Aorta (tissue), 5 donors: ENCODE measurements around the gene WDR93. TPM values are rescaled to one million over a fixed set of nuclear protein-coding genes. Genes with fewer than 3 reads are reported as not detected.
"Not testable (repeated sequence)": the region's sequence is repeated elsewhere in the genome, so short reads cannot be mapped to it uniquely, and the experiment has no call there.

Experiments
- ATAC-seq: fragments of 200-7000 bp; cut with Tn5 transposase; one replicate; pipeline ENCODE4 v1.9.1; 2022; ENCODE audit warnings: moderate library complexity; ENCODE audit not compliant: low FRiP score
- DNase-seq, 2 donors: peaks; one replicate each; pipeline ENCODE4 v3.0.0-alpha.2; 2020
- H3K27ac ChIP-seq, 2 donors: one replicate each; pipeline ENCODE4 v1.5.1; 2013; ENCODE audit warnings: low read length in 2 of 2, mild to moderate bottlenecking in 2 of 2, moderate library complexity in 2 of 2, control low read depth in 1 of 2, inconsistent platforms in 1 of 2, low read depth in 1 of 2
- H3K27me3 ChIP-seq, 2 donors: one replicate each; pipeline ENCODE4 v1.6.1; 2013; ENCODE audit warnings: control low read depth in 1 of 2, low read length in 1 of 2, mild to moderate bottlenecking in 1 of 2, moderate library complexity in 1 of 2; ENCODE audit not compliant: insufficient read depth in 2 of 2, control insufficient read depth in 1 of 2
- H3K36me3 ChIP-seq, 2 donors: one replicate each; pipeline ENCODE4 v1.6.1; 2013; ENCODE audit warnings: control low read depth in 1 of 2, low read length in 1 of 2, mild to moderate bottlenecking in 1 of 2; ENCODE audit not compliant: insufficient read depth in 2 of 2, control insufficient read depth in 1 of 2
- H3K4me1 ChIP-seq, 2 donors: one replicate each; pipeline ENCODE4 v1.6.1; 2013; ENCODE audit warnings: low read length in 2 of 2, control low read depth in 1 of 2, mild to moderate bottlenecking in 1 of 2, moderate library complexity in 1 of 2; ENCODE audit not compliant: insufficient read depth in 2 of 2, control insufficient read depth in 1 of 2
- H3K4me3 ChIP-seq, 2 donors: one replicate each; pipeline ENCODE4 v1.5.1; 2013; ENCODE audit warnings: low read length in 2 of 2, control low read depth in 1 of 2, mild to moderate bottlenecking in 1 of 2
- H3K9me3 ChIP-seq: one replicate; pipeline ENCODE4 v1.6.1; 2013; ENCODE audit warnings: mild to moderate bottlenecking, low read length; ENCODE audit not compliant: control insufficient read depth
- WGBS, 2 donors: extraction: QIAGEN DNeasy Blood & Tissue Kit; methylation state at CpG; one replicate each; pipeline ENCODE4 v1.1.7; 2013; 5-methylcytosine and 5-hydroxymethylcytosine counted together
- intact Hi-C, 2 donors: fragments of 100-400 bp; cut with DNase I; formaldehyde crosslinking; loops; one replicate each; pipeline versions ENCODE4 v1.14.2 to v1.15.0; 2022
- polyA plus RNA-seq, 2 donors: library from polyadenylated mRNA; stranded (reverse); fragments of 200-250 nt; gene quantifications; one replicate each; pipeline ENCODE4 v1.2.3, GENCODE V29; 2013
- total RNA-seq, 2 donors: library from RNA; stranded (reverse); fragmentation: NEBNext Ultra II Directional; extraction: Animal tissue kit (Norgen Biotek cat#: 25700); gene quantifications; one replicate each; pipeline ENCODE4 v1.2.1, GENCODE V29; 2021
- donor health status: healthy with polysubstance abuse.
- donor health status: Bipolar disorder and iron deficiency.
- donor health status: DM: no; HTN: no; CAD: no.
- donor health status: DM: no; HTN: no; CAD: no.
- donor health status: DM: yes; HTN: yes; CAD: no.

WDR93 gene
- total and polyA plus RNA-seq, 4 donors, result 0.84 TPM; not detected in 3

DNA sequence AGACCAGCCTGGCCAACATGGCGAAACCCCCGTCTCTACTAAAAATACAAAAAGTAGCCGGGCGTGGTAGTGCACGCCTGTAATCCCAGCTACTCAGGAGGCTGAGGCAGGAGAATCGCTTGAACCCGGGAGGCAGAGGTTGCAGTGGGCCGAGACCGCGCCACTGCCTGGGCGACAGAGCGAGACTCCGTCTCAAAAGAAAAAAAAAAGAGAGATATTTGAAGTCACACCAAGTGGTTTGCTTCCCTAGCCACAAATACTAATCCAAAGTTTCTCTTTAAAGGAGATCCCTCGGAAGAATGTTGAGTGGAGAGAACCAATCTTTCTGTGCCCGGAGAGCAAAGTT, 708 bp upstream of the WDR93 start:
- not testable (repeated sequence) for H3K36me3 ChIP-seq, DNase-seq, ATAC-seq, H3K27me3 ChIP-seq, H3K27ac ChIP-seq, H3K4me1 ChIP-seq, H3K9me3 ChIP-seq
- intact Hi-C loops, result loop anchor here in 1 of 2 donors (5.0 kb wide), 1 partner anchor 43 kb away; no protein-coding TSS in a partner anchor
- 34 to 39% methylated on average over 15 of the region's 15 CpGs for WGBS, 2 donors
- H3K4me3 ChIP-seq, result peak overlapping the region; percentile 71 to 78

DNA sequence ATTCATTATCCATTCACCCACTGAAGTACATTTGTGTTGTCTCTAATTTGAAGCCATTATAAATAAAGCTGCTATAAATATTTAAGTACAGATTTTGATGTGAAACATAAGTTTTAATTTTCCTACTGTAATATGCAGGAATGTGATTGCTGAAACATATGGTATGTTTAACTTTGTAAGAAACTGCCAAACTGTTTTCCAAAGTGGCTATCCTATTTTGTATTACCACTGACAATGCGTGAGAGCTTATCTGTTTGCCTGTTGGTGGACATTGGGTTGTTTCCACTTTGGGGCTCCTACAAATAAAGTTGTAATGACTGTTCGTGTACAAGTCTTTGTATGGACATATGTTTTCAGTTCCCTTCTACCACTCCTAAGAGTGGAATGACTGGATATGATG, 2.5 kb downstream of the WDR93 start:
- Histone ChIP-seq H3K9me3 (no peaks in the 10 kb centered on the region), H3K4me1 (no peaks in the 10 kb centered on the region), H3K4me3 (no peak overlapping the region), H3K27me3 (no peaks in the 10 kb centered on the region), H3K27ac (no peak overlapping the region), H3K36me3 (no peaks in the 10 kb centered on the region)
- DNase-seq, result no peak
- no peak for ATAC-seq
- intact Hi-C loops, result loop anchor here in 1 of 2 donors (5.0 kb wide), 1 partner anchor 46 kb away; no protein-coding TSS in a partner anchor
- 33 to 64% methylated on average over 2 of the region's 2 CpGs for WGBS, 2 donors

DNA sequence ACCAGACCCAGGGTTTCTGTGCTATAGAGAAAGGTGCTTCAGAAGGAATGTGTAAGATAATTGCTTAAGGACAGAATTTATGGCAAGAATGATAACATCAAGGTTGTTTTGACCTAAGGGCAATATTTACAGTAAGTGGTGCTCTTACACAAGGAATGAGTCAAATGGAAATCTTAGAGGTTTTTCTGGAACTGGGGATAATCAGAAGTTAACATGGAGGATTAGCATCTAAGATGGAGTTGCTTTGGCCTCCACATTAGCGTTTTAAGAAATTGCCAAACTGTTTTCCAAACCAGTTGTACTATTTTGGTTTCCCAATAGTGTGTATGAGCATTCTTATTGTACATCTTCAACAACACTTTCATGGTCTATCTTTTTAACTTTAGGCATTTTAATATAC, 3.1 kb downstream of the WDR93 start:
- no peak for DNase-seq
- Histone ChIP-seq H3K4me1 (no peaks in the 10 kb centered on the region), H3K36me3 (no peaks in the 10 kb centered on the region), H3K27me3 (no peaks in the 10 kb centered on the region), H3K4me3 (no peak overlapping the region), H3K9me3 (no peaks in the 10 kb centered on the region), H3K27ac (no peak overlapping the region)
- ATAC-seq, result no peak
- intact Hi-C loops, result loop anchor here (2.0 to 5.0 kb wide), 2 partner anchors 39 to 46 kb away; partner anchors contain the start of gene KIF7 (in 1 of the 2)
- 76 to 86% methylated on average over 1 of the region's 1 CpG for WGBS, 2 donors

DNA sequence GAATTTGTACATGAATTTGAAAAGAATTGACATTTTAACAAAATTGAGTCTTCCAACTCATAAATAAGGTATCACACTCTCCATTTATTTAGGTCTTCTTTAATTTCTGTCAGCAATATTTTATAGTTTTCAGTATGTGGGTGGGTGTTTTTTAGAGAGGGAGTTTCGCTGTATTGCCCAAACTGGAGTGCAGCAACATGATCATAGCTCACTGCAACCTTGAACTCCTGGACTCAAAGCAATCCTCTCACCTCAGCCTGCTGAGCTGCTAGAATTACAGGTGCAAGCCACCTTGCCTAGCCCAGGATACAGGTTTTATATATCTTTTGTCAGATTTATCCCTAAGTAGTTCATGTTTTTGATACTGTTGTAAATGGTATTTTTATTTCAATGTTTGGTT, 4.6 kb downstream of the WDR93 start:
- ATAC-seq (no peak), DNase-seq (no peak)
- no peaks in the 10 kb centered on the region for H3K4me1 ChIP-seq
- no peak overlapping the region for H3K27ac ChIP-seq
- no peaks in the 10 kb centered on the region for H3K27me3 ChIP-seq
- 93 to 97% methylated on average over 1 of the region's 1 CpG for WGBS, 2 donors
- intact Hi-C loops, result loop anchor here in 1 of 2 donors (2.0 kb wide), 1 partner anchor 40 kb away; the partner anchor contains the start of gene KIF7
- H3K36me3 ChIP-seq, result no peaks in the 10 kb centered on the region
- no peaks in the 10 kb centered on the region for H3K9me3 ChIP-seq
- H3K4me3 ChIP-seq, result no peak overlapping the region

DNA sequence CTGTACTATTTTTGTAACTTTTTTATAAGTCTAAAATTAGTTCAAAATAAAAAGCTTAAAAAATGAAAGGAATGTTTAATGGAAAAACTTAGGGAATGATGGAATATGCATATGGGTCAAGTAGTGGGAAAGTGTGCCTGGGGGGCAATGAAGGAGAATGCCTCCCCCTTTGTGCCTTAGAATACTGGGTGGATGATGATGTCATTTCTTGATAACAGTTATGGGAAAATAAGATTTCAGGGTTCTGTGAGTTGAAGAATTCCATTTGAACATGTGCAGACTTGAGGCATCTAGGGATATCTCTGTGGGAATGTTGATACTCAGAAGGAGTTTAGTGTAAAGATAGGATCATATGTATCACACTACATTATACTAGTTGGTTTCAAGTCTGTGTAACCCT, 13.8 kb downstream of the WDR93 start:
- no peak overlapping the region for H3K4me3 ChIP-seq
- ATAC-seq (no peak), DNase-seq (no peak)
- no peaks in the 10 kb centered on the region for H3K9me3 ChIP-seq
- no peak overlapping the region for H3K27ac ChIP-seq
- intact Hi-C loops, result no loop called here
- H3K4me1 ChIP-seq, result peaks cover 0 to 4% of the 10 kb centered on the region in 2 donors
- H3K36me3 ChIP-seq, result no peaks in the 10 kb centered on the region
- no peaks in the 10 kb centered on the region for H3K27me3 ChIP-seq

DNA sequence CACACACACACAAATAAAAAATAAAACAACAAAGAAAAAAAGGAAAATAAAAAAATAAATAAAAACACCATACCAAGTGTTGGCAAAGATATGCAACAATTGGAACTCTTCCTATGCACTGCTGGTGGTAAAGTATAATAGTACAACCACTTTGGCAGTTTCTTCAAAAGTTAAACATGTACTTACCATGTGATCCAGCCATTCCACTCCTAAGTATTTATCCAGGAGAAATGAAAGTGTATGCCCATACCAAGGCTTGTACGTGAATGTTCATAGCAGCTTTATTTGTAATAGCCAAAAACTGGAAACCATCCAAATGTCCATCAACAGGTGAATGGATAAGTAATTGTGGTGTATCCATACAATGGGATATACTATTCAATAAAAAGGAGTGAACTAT, 17.0 kb downstream of the WDR93 start:
- ATAC-seq, result no peak
- no peak overlapping the region for H3K4me3 ChIP-seq
- H3K27ac ChIP-seq, result no peak overlapping the region
- H3K4me1 ChIP-seq, result peaks cover 0 to 4% of the 10 kb centered on the region in 2 donors
- intact Hi-C loops, result no loop called here
- no peak for DNase-seq
- H3K36me3 ChIP-seq, result no peaks in the 10 kb centered on the region
- 25 to 32% methylated on average over 1 of the region's 1 CpG for WGBS, 2 donors
- H3K27me3 ChIP-seq, result no peaks in the 10 kb centered on the region
- no peaks in the 10 kb centered on the region for H3K9me3 ChIP-seq

DNA sequence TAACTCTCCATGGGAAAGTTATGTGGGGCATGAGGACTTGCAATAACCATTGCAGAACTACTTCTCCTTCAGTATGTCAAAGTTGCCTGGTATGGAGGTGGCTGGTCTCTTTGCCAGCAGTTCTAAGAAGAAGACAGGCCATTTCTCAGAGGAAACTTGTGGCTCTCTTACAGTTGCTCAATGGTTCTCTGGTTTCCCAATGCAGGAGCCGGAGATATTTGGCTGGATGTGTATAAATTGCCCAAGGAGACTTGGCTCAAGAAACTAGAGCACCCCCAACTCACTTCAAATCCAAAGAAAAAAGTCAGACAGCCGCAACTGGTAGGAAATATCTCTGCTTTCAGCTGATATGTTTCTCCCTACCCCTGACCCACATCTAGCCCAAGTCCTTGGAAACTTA, 24.2 kb downstream of the WDR93 start:
- Histone ChIP-seq H3K4me1 (no peaks in the 10 kb centered on the region), H3K4me3 (no peak overlapping the region), H3K36me3 (no peaks in the 10 kb centered on the region), H3K9me3 (no peaks in the 10 kb centered on the region), H3K27ac (no peak overlapping the region), H3K27me3 (no peaks in the 10 kb centered on the region)
- ATAC-seq (no peak), DNase-seq (no peak)
- 80 to 87% methylated on average over 2 of the region's 2 CpGs for WGBS, 2 donors
- intact Hi-C loops, result no loop called here

DNA sequence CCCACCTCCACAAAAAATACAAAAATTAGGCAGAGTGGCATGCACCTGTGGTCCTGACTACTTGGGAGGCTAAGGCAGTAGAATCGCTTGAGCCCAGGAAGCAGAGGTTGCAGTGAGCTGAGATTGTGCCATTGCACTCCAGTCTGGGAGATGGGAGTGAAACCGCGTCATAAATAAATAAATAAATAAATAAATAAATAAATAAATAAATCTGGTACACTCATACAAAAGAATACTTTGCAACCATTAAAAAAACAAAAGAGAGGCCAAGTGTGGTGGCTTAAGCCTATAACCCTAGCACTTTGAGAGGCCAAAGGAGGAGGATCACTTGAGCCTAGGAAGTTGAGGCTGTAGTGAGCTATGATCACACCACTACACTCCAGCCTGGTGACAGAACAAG, 32.4 kb downstream of the WDR93 start:
- intact Hi-C loops, result no loop called here

DNA sequence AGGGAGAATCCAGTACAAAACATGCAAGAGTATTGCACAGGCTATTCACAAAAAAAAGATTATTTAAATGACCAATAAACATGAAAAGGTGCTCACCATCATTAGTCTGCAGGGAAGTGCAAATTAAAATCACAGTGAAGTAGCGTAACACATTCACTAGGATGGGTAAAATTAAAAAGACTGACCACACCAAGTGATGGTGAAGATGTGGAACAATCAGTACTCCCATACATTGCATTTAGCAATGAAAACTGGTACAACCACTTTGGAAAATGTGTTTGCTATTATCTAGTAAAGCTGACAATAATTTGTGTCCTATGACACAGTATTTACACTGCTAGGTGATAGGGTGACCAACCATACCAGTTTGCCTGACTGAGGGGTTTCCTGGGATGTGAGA, 34.0 kb downstream of the WDR93 start:
- 98 to 100% methylated on average over 1 of the region's 1 CpG for WGBS, 2 donors
- no peaks in the 10 kb centered on the region for H3K36me3 ChIP-seq
- intact Hi-C loops, result no loop called here
- DNase-seq (no peak), ATAC-seq (no peak)
- H3K27ac ChIP-seq, result no peak overlapping the region
- no peak overlapping the region for H3K4me3 ChIP-seq
- H3K9me3 ChIP-seq, result peaks cover 5% of the 10 kb centered on the region
- no peaks in the 10 kb centered on the region for H3K4me1 ChIP-seq
- H3K27me3 ChIP-seq, result no peaks in the 10 kb centered on the region

More for the DNA sequence above, 32.4 kb downstream of the WDR93 start:
- no peak for ATAC-seq
- Histone ChIP-seq H3K36me3 (no peaks in the 10 kb centered on the region), H3K9me3 (peaks cover 5% of the 10 kb centered on the region), H3K27ac (no peak overlapping the region), H3K4me1 (no peaks in the 10 kb centered on the region), H3K27me3 (no peaks in the 10 kb centered on the region), H3K4me3 (no peak overlapping the region)
- DNase-seq, result no peak
- 63 to 92% methylated on average over 3 of the region's 3 CpGs for WGBS, 2 donors
